Stimulated activated CD4-positive, alpha-beta T cell treated with anti-CD3 and anti-CD28 coated beads, Interleukin-1b, Interleukin-23, amount 100 ng/mL, for 1 hour (primary cell): ENCODE results near the gene RRAS2.
"Not testable (repeated sequence)": the region's sequence is repeated elsewhere in the genome, so short reads cannot be mapped to it uniquely, and the experiment has no call there.

Experiments used
- DNase-seq, 2 donors: peaks; one replicate each; pipeline ENCODE4 v3.0.0-alpha.2; 2020; ENCODE audit warnings: low read depth in 2 of 2

Gene RRAS2

DNA sequence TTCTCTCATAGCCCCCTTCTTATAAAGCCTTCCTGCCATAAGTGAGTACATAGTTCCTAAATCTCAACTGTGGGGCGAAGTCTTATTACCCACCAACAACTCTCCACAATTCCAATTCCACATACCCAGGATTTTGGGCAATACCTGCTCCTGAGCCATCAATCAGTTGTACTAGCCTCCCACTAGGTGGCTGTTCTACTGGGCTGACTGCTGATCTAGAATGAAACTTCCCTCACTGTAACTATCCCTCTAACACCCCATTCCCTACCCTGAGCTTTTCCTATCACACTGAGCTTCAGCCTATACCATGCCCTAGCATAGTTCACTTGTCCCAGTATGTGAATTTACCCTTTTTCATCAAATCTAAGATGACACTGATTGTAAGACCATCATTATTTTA lies 52.5 kb downstream of the RRAS2 start:
- no peak for DNase-seq

DNA sequence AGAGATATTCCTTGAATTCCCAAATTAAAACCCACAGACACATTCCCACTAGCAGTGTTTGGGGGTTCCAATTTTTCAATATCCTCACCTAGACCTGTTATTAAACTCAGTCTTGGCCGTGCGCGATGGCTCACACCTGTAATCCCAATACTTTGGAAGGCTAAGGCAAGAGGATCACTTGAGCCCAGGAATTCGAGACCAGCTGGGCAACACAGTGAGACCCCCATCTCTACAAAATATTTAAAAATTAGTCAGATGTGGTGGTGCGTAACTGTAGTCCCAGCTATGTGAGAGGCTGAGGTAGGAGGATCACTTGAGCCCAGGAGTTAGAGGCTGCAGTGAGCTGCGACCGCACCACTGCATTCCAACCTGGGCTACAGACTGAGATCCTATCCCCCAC lies 53.3 kb downstream of the RRAS2 start:
- DNase-seq: no peak

DNA sequence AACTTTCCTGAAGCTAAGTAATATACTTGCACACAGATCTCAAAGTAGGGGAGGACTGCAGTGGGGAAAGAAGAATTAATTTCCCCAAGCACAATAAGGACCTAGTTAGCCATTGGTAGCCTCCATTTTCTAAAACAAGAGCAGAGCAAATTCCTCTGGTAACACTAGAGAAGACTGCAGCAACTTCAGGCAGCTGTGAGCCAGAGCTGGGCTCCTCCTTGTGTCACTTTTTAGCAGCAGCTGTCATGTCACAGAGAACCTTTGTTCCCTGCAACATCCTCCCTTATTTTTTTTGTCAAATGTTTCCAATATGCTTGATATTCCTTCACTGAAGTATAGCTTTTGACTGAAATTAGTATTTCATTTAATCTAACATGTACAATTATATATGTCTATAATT lies 54.4 kb downstream of the RRAS2 start:
- DNase-seq: no peak

DNA sequence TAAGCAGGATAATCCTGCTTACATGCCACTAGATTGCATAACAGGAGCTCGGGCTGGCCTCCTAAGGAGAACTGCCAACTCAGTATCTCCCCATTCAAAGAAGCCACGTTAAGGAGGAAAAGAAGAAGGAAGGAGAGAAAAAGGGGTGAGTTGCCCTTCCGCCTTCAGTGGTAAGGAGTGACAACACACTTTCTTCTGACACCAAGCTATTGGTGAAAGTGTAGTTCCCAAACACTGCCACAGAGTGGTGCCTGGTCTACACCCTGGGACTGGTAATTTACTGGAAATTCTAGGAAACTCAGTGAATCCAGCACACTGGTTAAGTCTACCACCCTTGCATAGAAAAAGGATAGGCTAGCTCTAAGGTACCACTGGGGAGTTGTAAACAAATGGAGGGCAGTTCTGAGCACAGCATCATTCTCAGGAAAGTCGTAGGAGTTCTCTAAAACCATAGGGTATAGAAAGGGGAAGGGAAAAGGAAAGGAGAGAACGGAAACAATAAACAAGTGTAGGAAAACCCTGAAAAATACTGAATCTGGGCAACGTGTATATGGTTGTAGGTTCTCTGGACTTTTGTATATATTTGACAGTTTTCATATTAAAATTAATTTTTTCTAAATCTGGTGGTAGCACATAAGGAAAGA lies 58.2 kb downstream of the RRAS2 start:
- no peak for DNase-seq

DNA sequence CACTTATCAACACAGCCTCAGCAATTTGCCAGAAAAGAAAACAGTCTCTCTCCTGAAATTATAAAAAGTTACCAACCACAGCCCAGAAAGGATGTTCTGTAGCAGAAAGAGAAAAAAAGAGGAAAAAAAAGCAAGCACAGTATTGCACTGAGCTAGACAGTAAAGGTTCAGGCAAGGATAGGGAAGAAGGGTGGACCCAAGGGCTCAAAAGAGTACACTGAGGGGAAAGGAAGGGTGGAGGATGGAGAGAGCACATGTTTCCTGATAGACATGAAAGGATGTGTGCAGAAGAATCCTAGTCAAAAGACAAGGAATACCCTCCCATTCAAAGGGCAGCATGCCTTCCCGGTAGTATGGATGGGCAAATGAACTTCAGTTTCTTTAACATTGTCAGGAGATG lies 59.1 kb downstream of the RRAS2 start:
- no peak for DNase-seq

DNA sequence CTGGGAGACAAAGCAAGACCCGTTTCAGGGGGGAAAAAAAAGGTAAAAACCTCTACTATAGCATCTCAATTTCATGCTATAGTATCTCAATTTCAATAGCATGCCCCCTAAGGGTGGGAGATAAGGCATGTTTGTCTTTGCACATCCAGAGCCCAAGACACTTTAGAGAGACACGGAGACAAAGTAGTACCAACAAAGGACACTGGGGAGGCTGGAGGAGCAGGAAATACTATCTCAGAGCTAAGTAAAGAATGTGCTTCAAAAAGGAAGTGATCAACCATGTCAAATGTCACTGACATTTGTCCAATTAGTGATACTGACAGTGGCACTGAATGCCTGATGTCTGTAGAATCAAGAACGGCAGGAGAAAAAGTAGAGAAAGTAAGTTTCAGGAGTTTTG lies 68.6 kb downstream of the RRAS2 start:
- no peak for DNase-seq

DNA sequence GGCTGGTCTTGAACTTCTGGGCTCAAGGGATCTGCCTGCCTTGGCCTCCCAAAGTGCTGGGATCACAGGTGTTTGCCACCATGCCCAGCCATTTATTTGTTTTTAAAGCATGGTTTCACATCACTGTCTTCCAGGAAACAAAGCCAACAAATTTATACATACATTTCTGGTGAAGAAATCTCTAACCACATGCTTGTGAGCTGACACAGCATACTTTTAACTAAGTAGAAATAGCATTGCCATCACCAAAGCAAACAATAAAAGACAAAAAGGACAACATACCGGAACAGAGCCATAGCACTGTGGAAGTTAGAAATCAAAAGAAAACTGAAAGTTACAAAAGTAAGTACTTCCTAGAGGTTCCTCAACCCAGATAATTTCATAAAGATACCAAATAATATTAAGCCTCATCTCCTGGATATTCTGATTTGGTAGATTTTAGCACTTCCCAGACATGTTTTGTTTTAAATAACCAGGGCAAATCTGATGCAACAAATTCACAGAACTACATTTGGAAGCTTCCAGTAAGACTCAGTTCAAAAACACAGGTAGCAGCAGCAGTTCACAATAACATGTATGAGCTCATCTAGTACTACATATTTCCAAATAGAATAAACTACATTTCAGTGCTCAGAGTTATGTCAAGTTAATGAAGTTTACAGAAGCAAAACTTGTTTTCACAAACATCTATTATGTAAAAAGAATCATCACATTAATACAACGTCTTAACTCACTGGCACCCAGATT lies 70.6 kb downstream of the RRAS2 start:
- DNase-seq: no peak

DNA sequence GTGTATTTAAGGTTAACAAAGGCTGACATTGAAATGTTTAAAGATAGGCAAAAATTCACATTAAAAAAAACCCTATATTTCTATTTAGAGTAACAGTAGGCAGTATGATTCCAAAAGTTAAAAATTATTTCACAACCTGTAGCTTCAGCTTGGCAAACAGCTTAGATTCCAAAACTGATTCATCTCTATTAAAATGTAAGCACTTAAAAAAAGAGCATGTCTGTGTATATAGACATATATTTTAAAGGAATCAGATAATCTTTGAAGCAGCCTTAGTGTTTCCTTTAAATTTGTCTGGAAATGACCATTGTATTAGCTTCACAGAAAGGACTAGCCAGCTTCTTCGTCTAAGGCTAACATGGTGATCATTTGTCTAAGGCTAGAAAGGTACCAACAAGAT lies 80.1 kb downstream of the RRAS2 start:
- DNase-seq: not testable (repeated sequence)

DNA sequence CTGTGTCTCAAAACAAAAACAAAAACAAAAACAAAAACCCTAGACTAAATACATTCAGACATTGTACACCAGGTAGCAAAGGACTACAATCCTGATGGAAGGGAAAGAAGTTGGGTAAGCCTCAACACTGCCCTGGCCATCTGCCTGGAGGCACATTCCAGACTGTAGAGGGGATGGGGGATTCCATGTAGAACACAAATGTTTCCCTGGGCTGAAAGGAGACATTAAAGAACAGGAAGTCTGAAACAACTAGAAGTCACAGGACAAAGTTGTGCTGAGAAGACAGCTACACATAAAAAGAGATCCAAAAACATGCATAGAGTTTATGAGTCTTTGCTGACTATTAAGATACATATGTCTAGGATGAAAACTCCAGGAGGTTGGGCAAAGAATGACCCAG lies 83.9 kb downstream of the RRAS2 start:
- no peak for DNase-seq

DNA sequence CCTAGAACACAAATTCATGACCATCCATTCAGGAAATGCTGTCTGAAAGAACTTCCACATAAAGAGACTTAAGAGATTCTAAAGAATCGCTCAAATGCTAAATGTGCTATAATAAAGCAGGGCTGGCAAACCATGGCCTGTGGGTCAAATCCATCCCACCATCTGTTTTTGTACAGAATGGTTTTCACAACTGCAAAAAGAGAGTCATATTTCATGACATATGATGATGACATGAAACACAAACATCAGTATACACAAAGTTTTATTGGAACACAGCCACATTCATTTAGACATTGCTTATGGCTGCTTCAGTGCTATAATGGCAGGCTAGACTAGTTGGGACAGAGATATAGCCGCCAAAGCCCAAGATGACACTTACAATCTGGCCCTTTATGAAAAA lies 85.1 kb downstream of the RRAS2 start:
- DNase-seq: no peak

DNA sequence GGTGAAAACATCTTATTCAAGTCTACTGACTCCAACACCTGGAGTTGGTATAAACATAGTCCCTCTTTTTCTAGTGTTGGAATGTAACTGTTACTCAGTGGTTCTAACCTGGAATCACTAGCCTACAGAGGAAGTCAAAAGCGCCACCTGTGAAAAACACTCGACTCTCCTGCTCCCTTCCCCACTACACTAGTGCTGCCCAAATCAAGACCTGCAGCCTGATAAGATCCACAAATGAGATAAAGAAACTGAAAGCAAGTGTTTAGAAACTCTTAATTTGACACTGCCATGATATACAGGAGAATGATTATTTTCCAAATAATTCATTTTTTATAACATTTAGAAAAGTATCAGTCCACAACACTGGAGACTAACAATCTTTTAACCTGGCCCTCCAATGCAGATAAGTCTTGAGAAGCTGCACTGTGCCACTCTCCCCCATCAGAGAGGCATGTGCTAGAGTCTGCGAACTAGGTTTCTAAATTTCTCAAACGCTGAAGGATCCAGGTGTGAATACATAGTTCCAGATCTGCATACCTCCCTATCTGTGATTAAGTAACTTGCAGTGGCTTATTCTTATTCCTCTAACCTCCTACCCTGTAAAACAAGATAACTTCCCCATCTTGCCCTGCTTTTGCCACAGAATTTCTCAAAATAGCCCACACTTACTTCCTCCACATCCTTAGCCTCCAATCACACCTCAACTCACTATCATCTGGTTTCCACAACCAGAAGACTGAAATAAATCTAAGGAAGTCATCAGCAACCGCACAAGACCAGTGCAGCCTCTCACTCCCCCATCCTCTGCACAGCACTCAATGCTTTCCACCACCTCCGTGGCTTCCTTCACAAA lies 88.1 kb downstream of the RRAS2 start:
- no peak for DNase-seq

DNA sequence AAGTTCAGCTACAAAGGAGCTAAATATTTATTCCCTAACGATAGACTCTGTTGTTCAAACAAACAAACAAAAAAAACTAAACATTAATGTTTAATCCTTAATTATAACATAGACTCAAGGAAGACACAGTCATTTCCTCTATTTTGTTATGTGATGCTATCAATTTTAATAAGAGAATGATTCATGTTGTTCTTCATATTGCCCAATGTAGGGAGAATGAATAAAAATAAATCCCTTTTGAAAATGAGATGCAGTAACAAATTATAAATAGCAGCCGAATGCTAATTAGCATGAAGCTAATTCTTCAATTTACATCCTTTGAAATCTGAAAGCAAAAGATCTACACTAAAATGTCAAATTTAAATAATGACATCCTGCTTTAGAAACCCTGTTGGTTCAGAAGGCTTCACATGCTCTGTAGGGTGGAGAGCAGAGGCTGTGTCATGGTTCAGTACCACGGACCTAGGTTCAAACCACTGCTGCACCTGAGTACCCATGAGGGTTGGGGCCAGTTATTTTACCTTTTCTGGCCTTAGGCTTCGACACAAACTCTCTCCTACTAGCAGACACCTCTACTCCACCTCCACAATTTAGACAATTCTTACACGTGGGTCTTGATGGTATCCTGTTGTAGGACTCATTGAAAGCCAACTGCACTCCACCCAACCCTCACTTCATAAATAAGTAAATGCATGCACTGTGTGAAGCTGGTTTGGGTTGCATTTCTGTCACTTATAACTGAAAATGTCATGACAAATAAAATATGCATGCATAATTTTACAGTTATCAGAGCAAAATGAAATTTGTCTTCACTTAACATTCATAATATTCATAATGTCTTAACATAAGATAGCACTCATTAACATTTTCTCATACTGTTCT lies 89.0 kb downstream of the RRAS2 start:
- no peak for DNase-seq

DNA sequence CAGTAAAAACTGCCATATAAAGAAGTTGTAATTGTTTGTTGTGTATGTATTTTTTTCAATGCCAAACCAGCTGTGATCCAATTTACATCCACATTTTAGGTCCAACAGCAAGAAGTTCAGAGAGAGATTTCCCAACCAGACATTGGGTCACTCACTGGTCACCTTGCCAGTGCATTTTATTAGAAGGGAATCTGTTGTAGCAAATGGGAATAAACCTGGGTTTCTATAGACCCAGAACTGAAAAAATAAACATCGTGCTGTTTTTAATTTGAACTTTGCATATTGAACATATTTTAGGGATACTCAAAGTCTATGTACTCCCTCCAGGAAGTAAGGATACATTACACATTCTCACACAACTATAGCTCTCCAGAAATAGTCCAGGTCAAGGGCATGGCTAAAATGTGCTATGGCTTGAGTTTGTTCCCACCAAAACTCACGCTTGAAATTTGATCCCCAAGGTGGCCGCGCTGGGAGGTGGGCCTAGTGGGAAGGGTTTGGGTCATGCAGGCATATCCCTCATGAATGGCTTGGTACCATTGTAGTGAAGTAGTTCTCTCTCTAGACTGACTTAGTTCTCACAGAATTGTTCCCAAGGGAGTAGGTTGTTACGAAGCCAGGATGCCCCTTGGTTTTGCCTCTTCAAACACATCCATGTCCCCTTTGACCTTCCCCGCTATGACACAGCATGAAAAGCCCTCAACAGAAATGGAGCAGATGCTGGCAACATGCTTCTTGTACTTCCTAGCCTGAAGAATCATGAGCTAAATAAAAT lies 90.9 kb downstream of the RRAS2 start:
- no peak for DNase-seq

DNA sequence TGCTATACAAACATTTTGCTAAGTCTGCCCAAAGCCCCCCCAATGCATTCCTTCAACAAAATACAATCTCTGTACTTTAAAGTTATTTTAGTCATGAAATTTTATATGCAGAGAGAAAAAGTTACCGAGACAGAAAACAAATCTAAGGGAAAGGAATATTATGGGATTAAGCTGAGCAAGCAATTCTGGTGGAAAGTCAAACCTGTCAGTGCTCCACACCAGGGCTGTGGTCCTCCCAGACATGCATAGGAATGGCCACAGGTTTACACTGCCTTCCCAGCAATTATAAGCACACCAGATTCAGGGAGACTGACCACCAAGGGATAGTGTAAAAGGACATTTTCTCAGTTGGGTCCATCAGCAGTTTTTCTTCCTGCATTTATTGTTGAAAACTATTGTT lies 92.4 kb downstream of the RRAS2 start:
- DNase-seq: no peak

DNA sequence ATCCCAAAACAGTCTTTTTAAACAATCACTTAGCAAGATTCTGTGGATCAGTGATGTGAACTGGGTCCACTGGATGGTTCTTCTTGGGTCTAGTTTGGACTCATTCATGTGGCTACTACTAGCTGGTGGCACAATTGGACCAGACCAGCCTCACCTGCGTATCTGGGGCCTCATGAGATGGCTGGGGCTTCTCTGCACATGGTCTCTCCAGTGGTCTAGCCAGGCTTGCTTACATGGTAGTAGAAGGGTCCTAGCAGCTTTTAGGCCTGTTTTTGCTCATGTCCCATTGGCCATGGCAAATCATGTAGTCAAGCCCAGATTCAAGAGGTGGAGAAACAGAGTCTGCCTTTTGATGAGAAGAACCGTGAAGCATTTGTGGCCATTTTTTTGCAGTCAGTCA lies 94.0 kb downstream of the RRAS2 start:
- DNase-seq: no peak

DNA sequence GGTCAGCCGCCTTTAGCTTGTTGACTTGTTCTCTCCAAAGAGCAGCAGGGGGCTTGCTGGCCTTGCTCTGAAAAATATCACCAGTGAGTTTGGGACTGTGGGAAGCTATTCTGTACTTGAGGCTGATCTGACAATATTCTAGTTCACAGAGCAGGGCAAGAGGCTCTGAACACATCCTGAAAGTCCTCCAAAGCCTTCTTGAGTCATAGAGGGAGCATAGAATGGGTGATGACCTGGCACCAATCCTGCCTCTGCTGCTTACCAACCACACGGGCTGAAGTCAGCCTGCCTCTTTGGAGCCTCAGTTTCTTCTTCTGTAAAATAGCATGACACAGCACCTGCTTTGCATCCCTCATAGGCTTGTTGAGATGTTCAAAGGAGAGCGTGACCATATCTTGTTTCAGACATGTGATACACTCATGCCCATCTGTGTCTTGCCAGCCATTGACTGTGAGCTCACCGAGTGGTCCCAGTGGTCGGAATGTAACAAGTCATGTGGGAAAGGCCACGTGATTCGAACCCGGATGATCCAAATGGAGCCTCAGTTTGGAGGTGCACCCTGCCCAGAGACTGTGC lies 96.6 kb downstream of the RRAS2 start:
- DNase-seq: no peak

DNA sequence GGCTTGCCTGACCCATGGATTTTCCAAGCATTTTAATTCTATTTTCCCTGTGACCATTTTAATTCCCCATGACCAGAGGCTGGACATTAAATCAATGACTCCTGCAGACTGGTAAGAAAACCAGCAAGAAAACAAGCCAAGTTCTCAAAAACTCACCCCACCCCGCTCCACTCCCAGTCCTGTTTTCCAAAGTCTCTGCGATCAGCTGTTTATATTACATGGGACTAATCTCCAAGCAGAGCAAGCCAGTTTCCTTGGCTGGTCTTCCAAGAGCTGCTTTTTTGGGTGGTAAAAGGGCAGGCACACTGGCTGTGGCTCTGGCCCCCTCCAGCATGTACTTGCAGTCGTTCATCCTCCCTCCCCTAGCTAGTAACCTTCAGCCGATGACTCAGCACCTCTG lies 97.9 kb downstream of the RRAS2 start:
- DNase-seq: no peak

DNA sequence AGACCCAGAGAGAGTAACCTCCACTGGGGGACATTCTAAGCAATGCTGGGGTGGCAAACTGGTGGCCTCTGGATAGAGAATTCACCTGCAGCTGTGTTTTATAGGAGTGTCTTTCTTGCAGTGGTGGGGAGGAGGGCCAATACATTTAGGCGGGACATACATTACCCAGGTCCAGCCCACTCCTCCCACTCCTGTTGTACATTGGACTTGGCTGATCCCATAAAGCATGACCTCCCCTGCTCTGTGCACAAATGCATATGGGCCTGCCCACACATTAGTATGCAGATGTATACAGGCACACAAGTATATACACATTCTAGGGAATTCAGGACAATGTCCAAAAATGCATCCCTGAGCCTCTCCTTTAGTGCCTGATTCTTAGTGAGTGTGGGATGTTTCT lies 99.1 kb downstream of the RRAS2 start:
- no peak for DNase-seq

DNA sequence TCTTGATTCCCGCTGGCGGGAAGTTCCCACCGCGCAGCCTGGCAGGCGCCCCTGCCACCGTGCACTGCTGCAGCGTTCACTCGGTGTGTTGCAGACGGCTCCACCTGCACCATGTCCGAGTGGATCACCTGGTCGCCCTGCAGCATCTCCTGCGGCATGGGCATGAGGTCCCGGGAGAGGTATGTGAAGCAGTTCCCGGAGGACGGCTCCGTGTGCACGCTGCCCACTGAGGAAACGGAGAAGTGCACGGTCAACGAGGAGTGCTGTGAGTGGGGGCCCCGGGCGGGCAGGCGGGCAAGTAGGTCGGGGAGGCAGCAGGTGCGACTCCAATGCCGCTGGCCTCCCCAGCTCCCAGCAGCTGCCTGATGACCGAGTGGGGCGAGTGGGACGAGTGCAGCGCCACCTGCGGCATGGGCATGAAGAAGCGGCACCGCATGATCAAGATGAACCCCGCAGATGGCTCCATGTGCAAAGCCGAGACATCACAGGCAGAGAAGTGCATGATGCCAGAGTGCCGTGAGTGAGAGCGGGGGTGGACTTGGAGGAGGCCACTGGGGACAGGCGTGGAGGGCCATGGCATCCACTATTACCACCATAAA lies 99.7 kb downstream of the RRAS2 start:
- no peak for DNase-seq

DNA sequence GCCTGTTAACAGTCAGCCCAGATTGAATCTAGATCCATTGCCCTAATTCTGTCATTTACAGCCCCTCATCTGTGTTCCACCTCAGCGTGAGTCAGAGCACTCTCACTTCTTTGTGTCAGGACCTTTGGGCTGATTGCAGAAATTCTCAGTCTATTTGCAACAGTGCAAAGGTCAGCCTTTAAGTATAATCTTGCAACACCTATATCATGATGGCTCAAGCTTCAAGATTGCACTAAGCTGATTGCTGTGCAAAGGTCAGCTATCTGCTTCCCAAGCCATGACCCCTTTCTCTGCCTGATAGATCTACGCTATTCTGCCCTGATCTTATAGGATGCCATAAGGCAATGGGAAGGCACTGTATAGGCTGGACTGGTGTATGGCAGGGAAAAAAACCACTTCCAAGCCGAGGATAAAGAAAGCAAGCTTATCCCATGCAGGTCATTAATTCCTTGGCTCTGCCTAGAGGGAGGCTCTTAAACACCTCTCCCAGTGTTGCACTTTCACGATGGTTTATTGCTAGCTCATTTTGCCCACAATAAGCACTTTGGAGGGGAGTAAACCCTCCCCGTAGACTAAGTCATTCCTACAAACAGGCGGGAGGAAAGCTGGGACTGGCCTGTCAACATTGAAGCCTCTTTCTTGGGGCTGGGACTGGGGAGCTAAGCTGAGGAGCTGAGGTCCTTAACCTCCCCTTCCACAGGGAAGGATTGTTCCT lies 100.6 kb downstream of the RRAS2 start:
- no peak for DNase-seq
